ENCODE data around the gene BRIP1.

Gene BRIP1

DNA sequence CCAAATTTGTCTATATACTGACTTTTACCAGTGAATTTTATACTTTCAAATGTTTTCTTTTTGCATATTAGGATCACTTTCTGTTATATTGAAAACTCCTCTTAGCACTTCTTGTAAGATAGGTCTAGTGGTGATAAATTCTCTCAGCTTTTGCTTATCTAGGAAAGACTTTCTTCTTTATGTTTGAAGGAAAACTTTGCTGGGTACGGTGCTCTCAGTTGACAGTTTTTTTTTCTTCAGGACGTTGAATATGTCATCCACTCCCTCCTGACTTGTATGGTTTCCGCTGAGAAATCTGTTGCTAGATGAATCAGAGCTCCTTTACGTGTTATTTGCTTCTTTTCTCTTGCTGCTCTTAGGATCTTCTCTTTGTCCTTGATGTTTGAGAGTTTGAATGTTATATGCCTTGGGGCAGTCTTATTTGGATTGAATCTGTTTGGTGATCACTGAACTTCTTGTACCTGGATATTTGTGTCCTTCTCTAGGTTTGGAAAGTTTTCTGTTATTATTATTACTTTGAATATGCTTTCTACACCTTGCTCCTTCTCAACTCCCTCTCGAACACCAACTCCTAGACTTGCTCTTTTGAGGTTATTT lies 228.3 kb downstream of the BRIP1 start:
- no peak overlapping the region for H3K9ac ChIP-seq (ENCODE audit: low read length)
- H3K4me1 ChIP-seq (ENCODE audit: control insufficient read depth, low read depth, low read length): no peaks in the 10 kb centered on the region
- H3K27me3 ChIP-seq (ENCODE audit: control insufficient read depth, insufficient read depth, low read length): no peaks in the 10 kb centered on the region
- no peaks in the 10 kb centered on the region for H3K9me3 ChIP-seq (ENCODE audit: control insufficient read depth, low read depth, low read length)
- H3K4me3 ChIP-seq (ENCODE audit: low read length): no peak overlapping the region
- H3K36me3 ChIP-seq (ENCODE audit: control insufficient read depth, low read depth, low read length): no peaks in the 10 kb centered on the region
- no peak overlapping the region for H3K27ac ChIP-seq (ENCODE audit: low read length)

DNA sequence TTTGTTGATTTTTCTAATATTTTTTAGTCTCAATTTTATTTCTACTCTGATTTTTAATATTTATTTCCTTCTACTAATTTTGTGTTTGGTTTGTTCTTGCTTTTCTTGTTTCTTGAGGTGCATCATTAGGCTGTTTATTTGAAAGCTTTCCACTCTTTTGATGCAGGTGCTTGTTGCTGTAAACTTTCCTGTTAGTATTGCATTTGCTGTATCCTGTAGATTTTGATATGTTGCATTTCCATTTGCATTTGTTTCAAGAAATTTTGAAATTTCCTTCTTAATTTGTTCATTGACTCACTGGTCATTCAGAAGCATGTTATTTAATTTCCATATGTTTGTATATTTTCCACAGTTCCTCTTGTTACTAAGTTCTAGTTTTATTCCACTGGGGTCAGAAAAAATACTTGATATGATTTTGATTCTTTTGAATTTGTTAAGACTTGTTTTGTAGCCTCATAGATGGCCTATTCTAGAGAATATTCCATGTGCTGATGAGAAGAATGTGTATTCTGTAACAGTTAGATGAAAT lies 229.3 kb downstream of the BRIP1 start:
- Histone ChIP-seq H3K9ac (ENCODE audit: low read length) (no peak overlapping the region), H3K27me3 (ENCODE audit: control insufficient read depth, insufficient read depth, low read length) (no peaks in the 10 kb centered on the region), H3K9me3 (ENCODE audit: control insufficient read depth, low read depth, low read length) (no peaks in the 10 kb centered on the region), H3K36me3 (ENCODE audit: control insufficient read depth, low read depth, low read length) (no peaks in the 10 kb centered on the region), H3K27ac (ENCODE audit: low read length) (no peak overlapping the region), H3K4me3 (ENCODE audit: low read length) (no peak overlapping the region), H3K4me1 (ENCODE audit: control insufficient read depth, low read depth, low read length) (no peaks in the 10 kb centered on the region)

DNA sequence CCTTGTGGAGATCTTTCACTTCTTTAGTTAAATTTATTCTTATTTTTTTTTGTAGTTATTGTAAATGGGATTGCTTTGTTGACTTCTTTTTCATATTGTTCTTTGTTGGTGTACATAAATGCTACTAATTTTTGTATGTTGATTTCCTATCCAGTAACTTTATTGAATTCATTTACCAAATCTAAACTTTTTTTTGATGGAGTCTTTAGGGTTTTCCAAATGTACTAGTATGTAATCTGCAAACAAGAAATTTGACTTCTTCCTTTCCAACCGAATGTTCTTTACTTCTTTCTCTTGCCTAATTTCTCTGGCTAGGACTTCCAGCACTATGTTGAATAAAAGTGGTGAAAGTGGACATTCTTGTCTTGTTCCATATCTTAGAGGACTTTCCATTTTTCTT lies 230.5 kb downstream of the BRIP1 start:
- Histone ChIP-seq H3K9me3 (ENCODE audit: control insufficient read depth, low read depth, low read length) (no peaks in the 10 kb centered on the region), H3K27me3 (ENCODE audit: control insufficient read depth, insufficient read depth, low read length) (no peaks in the 10 kb centered on the region), H3K36me3 (ENCODE audit: control insufficient read depth, low read depth, low read length) (no peaks in the 10 kb centered on the region), H3K27ac (ENCODE audit: low read length) (no peak overlapping the region), H3K4me3 (ENCODE audit: low read length) (no peak overlapping the region), H3K4me1 (ENCODE audit: control insufficient read depth, low read depth, low read length) (peaks cover under 1% of the 10 kb centered on the region), H3K9ac (ENCODE audit: low read length) (no peak overlapping the region)

GRCh38 chr17:61631800-61632199 lies 231.5 kb downstream of the BRIP1 start:
- Histone ChIP-seq H3K4me3 (ENCODE audit: low read length) (no peak overlapping the region), H3K36me3 (ENCODE audit: control insufficient read depth, low read depth, low read length) (no peaks in the 10 kb centered on the region), H3K4me1 (ENCODE audit: control insufficient read depth, low read depth, low read length) (peaks cover 5% of the 10 kb centered on the region), H3K27me3 (ENCODE audit: control insufficient read depth, insufficient read depth, low read length) (no peaks in the 10 kb centered on the region), H3K9me3 (ENCODE audit: control insufficient read depth, low read depth, low read length) (no peaks in the 10 kb centered on the region), H3K9ac (ENCODE audit: low read length) (no peak overlapping the region), H3K27ac (ENCODE audit: low read length) (no peak overlapping the region)
